Transverse colon (tissue), 4 donors: Measurements from ENCODE around the gene MS4A6A. TPM values are rescaled to one million over a fixed set of nuclear protein-coding genes. Genes with fewer than 3 reads are reported as not detected.
A peak's percentile ranks its signal among the peaks of the same experiment; 100 is the strongest.
"Not testable (repeated sequence)": the region's sequence is repeated elsewhere in the genome, so short reads cannot be mapped to it uniquely, and the experiment has no call there.

Source experiments
- DNase-seq: peaks from one replicate; pipeline ENCODE4 v3.0.0-alpha.2; 2019
- H3K27ac ChIP-seq, 4 donors: fragments of 200-600 bp; sonication (generic); 2 replicates each; pipeline ENCODE4 v1.5.1; 2016 to 2018; ENCODE audit warnings: inconsistent platforms in 4 of 4
- H3K27me3 ChIP-seq: fragments of 200-600 bp; sonication (generic); 2 replicates; pipeline ENCODE4 v1.5.1; 2017; ENCODE audit warnings: inconsistent platforms
- H3K36me3 ChIP-seq, 4 donors: fragments of 200-600 bp; sonication (generic); 2 replicates each; pipeline ENCODE4 v1.5.1; 2017 to 2019; ENCODE audit warnings: inconsistent platforms in 4 of 4
- H3K4me1 ChIP-seq, 4 donors: fragments of 200-600 bp; sonication (generic); 2 replicates each; pipeline ENCODE4 v1.5.1; 2017 to 2020; ENCODE audit warnings: inconsistent platforms in 4 of 4
- H3K4me3 ChIP-seq, 4 donors: fragments of 200-600 bp; sonication (generic); 1 replicate in 1 of 4; 2 replicates in 3 of 4; pipeline versions ENCODE4 v1.5.1 to v1.6.1; 2017 to 2019; ENCODE audit warnings: inconsistent platforms in 4 of 4
- H3K9me3 ChIP-seq, 2 donors: fragments of 200-600 bp; sonication (generic); 2 replicates each; pipeline ENCODE4 v1.5.1; 2017 to 2019; ENCODE audit warnings: inconsistent platforms in 2 of 2
- EP300 ChIP-seq: sonication (generic); formaldehyde crosslinking; IDR thresholded peaks from one replicate; pipeline ENCODE4 v1.6.1; 2017; ENCODE audit warnings: antibody characterized with exemption, low read depth
- POLR2A ChIP-seq: fragments of 450-650 bp; IDR thresholded peaks from one replicate; pipeline ENCODE4 v1.6.1; 2016; ENCODE audit warnings: antibody characterized with exemption, mild to moderate bottlenecking, moderate library complexity
- POLR2AphosphoS5 ChIP-seq, 3 donors: sonication (generic); formaldehyde crosslinking; IDR thresholded peaks; one replicate each; pipeline ENCODE4 v1.6.1; 2016; ENCODE audit warnings: antibody characterized with exemption in 3 of 3
- WGBS, 2 donors: methylation state at CpG; one replicate each; pipeline ENCODE4 v1.1.5; 2018; ENCODE audit warnings: low coverage in 1 of 2; 5-methylcytosine and 5-hydroxymethylcytosine counted together
- in situ Hi-C, 4 donors: fragments of 200-750 bp; cut with MboI; loops; one replicate each; pipeline versions ENCODE4 v1.15.0 to v1.15.1; 2017; ENCODE audit warnings: low sequenced_read_pairs in 3 of 4, low pct_ligation_motif_present in 1 of 4, low pct_unique_long_range_greater_than_20kb in 1 of 4
- intact Hi-C: fragments of 100-400 bp; cut with DNase I; formaldehyde crosslinking; loops from one replicate; pipeline ENCODE4 v1.15.1; 2023; ENCODE audit warnings: low total_unique reads
- total RNA-seq, 4 donors: library from RNA; depleted of rRNA; stranded (reverse); fragments of >200 nt; gene quantifications; one replicate each; pipeline ENCODE4 v1.1.0, GENCODE V29; 2016
- TF ChIP-seq, protein P1 (sequence below), 5 experiments: fragments of 200-600 bp in 3 of 5; fragments of 450-650 bp in 2 of 5; sonication (generic) in 3 of 5; IDR thresholded peaks; 1 replicate in 2 of 5; 2 replicates in 3 of 5; pipeline ENCODE4 v1.5.1; 2016 to 2017; ENCODE audit warnings: antibody characterized with exemption in 5 of 5, inconsistent platforms in 3 of 5, mild to moderate bottlenecking in 2 of 5, moderate library complexity in 1 of 5

Gene MS4A6A
- total RNA-seq, 4 donors from 2014 or later, result 0.75 to 54.3 (median 27.4) TPM

DNA sequence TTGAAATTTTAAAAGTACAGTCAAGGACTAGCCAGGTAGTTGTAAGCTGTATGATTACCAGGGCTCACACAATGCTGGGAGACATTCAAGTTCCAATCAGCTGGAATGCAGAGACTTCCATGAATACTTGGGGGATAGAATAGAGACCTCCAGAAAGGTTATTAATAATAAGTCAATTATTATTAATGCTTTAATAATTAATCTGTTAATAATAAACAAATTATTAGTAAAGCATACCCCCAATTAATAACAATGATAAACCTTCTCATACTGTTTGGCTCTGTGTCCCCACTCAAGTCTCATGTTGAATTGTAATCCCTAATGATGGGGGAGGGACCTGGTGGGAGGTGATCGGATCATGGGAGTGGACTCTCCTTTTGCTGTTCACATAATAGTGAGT, 14.6 kb upstream of the MS4A6A start:
- no peak for TF ChIP-seq POLR2A
- no peak for TF ChIP-seq POLR2AphosphoS5 (IDR thresholded peaks at IDR 0.05)
- TF ChIP-seq, protein P1, sequence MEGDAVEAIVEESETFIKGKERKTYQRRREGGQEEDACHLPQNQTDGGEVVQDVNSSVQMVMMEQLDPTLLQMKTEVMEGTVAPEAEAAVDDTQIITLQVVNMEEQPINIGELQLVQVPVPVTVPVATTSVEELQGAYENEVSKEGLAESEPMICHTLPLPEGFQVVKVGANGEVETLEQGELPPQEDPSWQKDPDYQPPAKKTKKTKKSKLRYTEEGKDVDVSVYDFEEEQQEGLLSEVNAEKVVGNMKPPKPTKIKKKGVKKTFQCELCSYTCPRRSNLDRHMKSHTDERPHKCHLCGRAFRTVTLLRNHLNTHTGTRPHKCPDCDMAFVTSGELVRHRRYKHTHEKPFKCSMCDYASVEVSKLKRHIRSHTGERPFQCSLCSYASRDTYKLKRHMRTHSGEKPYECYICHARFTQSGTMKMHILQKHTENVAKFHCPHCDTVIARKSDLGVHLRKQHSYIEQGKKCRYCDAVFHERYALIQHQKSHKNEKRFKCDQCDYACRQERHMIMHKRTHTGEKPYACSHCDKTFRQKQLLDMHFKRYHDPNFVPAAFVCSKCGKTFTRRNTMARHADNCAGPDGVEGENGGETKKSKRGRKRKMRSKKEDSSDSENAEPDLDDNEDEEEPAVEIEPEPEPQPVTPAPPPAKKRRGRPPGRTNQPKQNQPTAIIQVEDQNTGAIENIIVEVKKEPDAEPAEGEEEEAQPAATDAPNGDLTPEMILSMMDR (IDR thresholded peaks at IDR 0.05), result no peak
- TF ChIP-seq EP300, result no peak
- in situ Hi-C loops, result no loop called here
- intact Hi-C loops, result no loop called here
- Histone ChIP-seq H3K27ac (no peak overlapping the region), H3K9me3 (no peaks in the 10 kb centered on the region), H3K36me3 (no peaks in the 10 kb centered on the region), H3K27me3 (no peaks in the 10 kb centered on the region), H3K4me1 (no peaks in the 10 kb centered on the region), H3K4me3 (no peak overlapping the region)
- DNase-seq, result no peak
- WGBS, 2 donors, result 97 to 100% methylated on average over 1 of the region's 1 CpG

DNA sequence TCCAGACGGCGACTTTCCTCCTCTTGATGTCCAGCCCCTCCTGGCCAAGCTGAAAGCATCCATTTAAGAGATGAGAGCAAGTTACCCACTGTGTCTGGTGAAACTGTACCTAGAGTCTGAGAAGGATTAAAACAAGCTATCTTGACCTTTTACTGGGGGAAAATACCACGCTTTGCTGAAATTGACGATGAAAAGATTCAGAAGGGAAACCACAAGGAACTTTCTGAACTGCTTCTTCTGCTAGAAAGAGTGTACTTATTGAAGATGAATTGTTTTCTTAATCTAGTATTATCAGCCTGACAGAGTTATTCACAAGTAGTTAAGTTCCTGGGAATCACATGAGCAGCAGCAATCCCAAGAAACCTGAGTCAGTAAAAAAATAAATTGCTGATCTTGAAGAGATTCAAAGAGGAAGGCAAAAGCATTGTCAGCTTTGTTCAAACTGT, 13.1 kb upstream of the MS4A6A start:
- intact Hi-C loops, result no loop called here
- TF ChIP-seq, protein P1 (IDR thresholded peaks at IDR 0.05), result no peak
- TF ChIP-seq POLR2AphosphoS5 (IDR thresholded peaks at IDR 0.05), result no peak
- TF ChIP-seq EP300, result no peak
- TF ChIP-seq POLR2A, result no peak
- Histone ChIP-seq H3K4me3 (no peak overlapping the region), H3K27ac (peak overlapping the region; percentile 5 to 59 (median 23)), H3K36me3 (no peaks in the 10 kb centered on the region), H3K9me3 (no peaks in the 10 kb centered on the region), H3K27me3 (no peaks in the 10 kb centered on the region), H3K4me1 (no peaks in the 10 kb centered on the region)
- no peak for DNase-seq
- in situ Hi-C loops, result no loop called here
- WGBS, 2 donors, result 66 to 73% methylated on average over 4 of the region's 4 CpGs

DNA sequence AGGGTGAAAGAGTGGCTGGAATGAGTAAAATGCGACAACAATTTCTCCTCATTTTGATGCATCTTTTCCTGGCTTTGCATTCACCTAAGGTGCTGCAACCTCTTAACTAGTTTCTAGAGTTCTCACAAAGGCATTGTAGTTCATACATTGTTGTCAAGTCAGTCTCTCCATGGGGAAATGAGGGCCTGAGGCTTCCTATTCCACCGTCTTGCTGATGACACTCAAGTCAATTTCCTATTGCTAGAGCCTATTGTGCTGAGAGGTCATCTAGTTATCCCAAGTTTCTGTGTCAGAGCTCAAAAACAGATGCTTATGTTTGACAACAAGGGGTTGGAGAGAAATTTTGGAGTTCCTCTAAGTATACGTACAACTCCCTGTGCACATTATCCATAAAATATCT, 11.6 kb upstream of the MS4A6A start:
- H3K36me3 ChIP-seq, result no peaks in the 10 kb centered on the region
- H3K27ac ChIP-seq, result peak overlapping the region in 2 of 4 donors; percentile 15 to 27
- no peak for TF ChIP-seq POLR2A
- no peak for TF ChIP-seq POLR2AphosphoS5 (IDR thresholded peaks at IDR 0.05)
- TF ChIP-seq, protein P1 (IDR thresholded peaks at IDR 0.05), result no peak
- no peak for TF ChIP-seq EP300
- H3K4me3 ChIP-seq, result no peak overlapping the region
- intact Hi-C loops (no loop called here), in situ Hi-C loops (no loop called here)
- WGBS, 2 donors, result 70 to 92% methylated on average over 2 to 3 of the region's 3 CpGs
- no peak for DNase-seq
- no peaks in the 10 kb centered on the region for H3K4me1 ChIP-seq
- no peaks in the 10 kb centered on the region for H3K9me3 ChIP-seq
- no peaks in the 10 kb centered on the region for H3K27me3 ChIP-seq

DNA sequence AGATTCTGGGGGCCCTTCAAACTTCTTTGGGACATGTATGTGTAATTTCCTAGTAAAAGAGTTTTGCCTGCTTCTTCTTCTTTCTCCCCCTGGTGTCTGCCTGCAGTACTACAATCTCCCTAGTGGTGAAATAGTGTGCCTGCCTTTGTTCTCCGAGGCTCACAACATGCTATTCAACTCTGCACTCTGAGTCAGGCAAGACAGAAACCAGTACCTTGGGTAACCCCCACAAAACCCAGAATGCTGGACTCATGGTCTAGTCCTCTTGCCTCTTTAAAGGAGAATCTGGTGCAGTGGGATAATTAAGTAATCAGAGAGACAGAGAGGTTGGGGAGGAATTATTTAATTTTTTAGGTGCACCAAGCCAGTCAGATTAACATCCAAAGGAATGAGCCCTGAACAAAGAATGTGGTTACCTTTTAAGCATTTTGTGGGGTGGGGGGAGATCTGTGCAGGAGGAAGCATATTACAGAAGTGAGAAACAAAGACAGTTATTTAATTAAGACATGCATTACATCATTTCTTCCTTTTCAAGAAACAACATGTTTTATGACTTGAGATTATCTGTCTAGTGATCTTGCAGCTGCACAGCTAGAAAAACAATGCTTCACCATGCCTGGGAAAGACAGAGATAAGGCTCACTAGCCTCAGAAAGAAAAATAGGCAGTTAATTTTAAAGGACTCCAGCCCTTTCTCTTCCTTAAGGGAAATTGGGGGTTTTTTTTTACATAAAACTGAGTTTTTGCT, 11.0 kb upstream of the MS4A6A start:
- DNase-seq, result peak; percentile 54
- H3K4me3 ChIP-seq, result no peak overlapping the region
- in situ Hi-C loops, result no loop called here

DNA sequence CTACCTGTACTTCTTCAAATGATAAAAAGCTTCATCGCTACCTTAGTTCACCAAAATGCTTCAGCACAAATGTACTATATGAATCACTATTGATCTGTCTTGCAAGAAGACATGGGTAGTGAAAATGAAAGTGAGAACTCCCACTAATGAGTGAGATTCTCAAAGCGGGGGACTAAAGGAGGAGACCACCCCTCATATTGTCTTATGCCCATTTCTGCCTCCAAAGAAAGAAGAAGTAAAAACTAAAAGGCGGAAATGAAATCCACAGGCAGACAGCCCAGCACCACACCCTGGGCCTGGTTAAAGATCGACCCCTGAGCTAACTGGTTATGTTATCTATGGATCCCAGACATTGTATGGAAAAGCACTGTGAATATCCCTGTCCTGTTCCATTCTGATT, 9.7 kb upstream of the MS4A6A start:
- H3K27me3 ChIP-seq, H3K36me3 ChIP-seq, H3K9me3 ChIP-seq, DNase-seq, H3K4me1 ChIP-seq, in situ Hi-C loops, H3K27ac ChIP-seq, intact Hi-C loops, H3K4me3 ChIP-seq: not testable (repeated sequence)
- WGBS, 2 donors, result 82 to 89% methylated on average over 3 to 4 of the region's 4 CpGs

More for the DNA sequence above, 11.0 kb upstream of the MS4A6A start:
- Histone ChIP-seq H3K36me3 (no peaks in the 10 kb centered on the region), H3K4me1 (no peaks in the 10 kb centered on the region), H3K9me3 (no peaks in the 10 kb centered on the region), H3K27me3 (no peaks in the 10 kb centered on the region), H3K27ac (peak overlapping the region in 1 of 4 donors; percentile 27)
- TF ChIP-seq, protein P1 (IDR thresholded peaks at IDR 0.05), result peak; percentile 58 to 80 (median 72)
- TF ChIP-seq POLR2A (no peak), POLR2AphosphoS5 (IDR thresholded peaks at IDR 0.05) (no peak)
- WGBS, 2 donors, result 31% methylated on average over 1 of the region's 1 CpG; no CpG with 5 or more reads in 1 of the 2 donors
- intact Hi-C loops, result no loop called here

DNA sequence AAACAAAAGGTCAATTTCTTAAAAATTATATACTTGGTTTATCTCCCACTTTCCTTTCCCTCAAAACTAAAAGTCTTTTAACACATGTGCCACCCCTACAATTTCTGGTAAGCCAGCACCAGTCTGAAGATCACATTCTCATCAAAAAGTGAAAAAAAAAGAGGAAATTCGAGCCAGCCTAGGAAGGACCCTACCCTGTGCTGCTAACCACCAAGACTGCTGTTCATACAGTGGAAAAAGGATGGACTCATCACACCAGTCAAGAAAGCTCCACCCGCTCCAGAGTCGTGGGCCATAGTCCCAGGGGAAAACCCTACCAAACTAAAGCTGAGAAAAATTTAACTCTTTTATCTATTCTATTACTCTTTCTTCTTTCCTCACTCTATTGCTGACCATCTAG, 5.6 kb upstream of the MS4A6A start:
- DNase-seq, H3K4me1 ChIP-seq, in situ Hi-C loops, H3K4me3 ChIP-seq, H3K27ac ChIP-seq, H3K36me3 ChIP-seq, H3K9me3 ChIP-seq, H3K27me3 ChIP-seq, intact Hi-C loops: not testable (repeated sequence)
- WGBS, 2 donors, result 40 to 42% methylated on average over 3 of the region's 3 CpGs

DNA sequence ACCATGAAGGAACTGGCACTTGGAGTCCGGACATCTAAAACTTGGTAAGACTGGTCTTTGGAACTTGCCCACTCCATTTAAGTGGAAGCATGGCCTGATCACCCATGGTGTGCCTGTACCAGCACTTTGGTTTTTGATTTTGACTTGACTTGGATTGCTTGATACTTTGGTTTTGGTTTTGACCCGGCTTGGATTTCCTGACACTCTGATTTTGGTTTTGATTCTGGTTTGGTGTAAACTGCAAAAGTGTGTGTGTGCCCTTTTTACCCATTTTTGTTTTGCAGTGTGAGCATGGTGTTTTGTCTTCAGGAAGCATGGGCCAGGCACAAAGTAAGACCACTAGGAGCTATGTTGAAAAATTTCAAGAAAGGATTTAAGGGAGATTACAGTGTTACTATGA, 3.2 kb upstream of the MS4A6A start:
- 89 to 100% methylated on average over 1 to 2 of the region's 2 CpGs for WGBS, 2 donors
- in situ Hi-C loops, result not testable (repeated sequence)

More for the DNA sequence above, 3.2 kb upstream of the MS4A6A start:
- H3K36me3 ChIP-seq, H3K9me3 ChIP-seq, DNase-seq, H3K4me3 ChIP-seq, H3K4me1 ChIP-seq, intact Hi-C loops, H3K27me3 ChIP-seq: not testable (repeated sequence)
- H3K27ac ChIP-seq, result peak overlapping the region; percentile 2 to 52 (median 26)
